ENCODE results near the gene GRPEL1. TPM values are rescaled to one million over a fixed set of nuclear protein-coding genes. Genes with fewer than 3 reads are reported as not detected.

Gene GRPEL1
- total RNA-seq, 1 experiment from 2014 or later = 47.3 TPM

GRCh38 chr4:7016512-7016911, 51.4 kb downstream of the GRPEL1 start:
- TF ChIP-seq, protein P1, sequence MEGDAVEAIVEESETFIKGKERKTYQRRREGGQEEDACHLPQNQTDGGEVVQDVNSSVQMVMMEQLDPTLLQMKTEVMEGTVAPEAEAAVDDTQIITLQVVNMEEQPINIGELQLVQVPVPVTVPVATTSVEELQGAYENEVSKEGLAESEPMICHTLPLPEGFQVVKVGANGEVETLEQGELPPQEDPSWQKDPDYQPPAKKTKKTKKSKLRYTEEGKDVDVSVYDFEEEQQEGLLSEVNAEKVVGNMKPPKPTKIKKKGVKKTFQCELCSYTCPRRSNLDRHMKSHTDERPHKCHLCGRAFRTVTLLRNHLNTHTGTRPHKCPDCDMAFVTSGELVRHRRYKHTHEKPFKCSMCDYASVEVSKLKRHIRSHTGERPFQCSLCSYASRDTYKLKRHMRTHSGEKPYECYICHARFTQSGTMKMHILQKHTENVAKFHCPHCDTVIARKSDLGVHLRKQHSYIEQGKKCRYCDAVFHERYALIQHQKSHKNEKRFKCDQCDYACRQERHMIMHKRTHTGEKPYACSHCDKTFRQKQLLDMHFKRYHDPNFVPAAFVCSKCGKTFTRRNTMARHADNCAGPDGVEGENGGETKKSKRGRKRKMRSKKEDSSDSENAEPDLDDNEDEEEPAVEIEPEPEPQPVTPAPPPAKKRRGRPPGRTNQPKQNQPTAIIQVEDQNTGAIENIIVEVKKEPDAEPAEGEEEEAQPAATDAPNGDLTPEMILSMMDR (IDR thresholded peaks at IDR 0.05; ENCODE audit: insufficient read depth in 1 of 2, low read depth in 1 of 2, low read length in 1 of 2, severe bottlenecking in 1 of 2, unreplicated experiment in 1 of 2) = no peak
- BruUV-seq (replicated peaks) = no TSS peak
- no peaks in the 10 kb centered on the region for H3K9me3 Mint-ChIP-seq (ENCODE audit: unreplicated experiment)
- intact Hi-C loops (cut with micrococcal nuclease; ENCODE audit: unreplicated experiment) = no loop called here
- Histone ChIP-seq H3K36me3 (ENCODE audit: control insufficient read depth, insufficient read depth, low read length) (peaks cover 2% of the 10 kb centered on the region; the same call in 1 of the 2 replicates), H3K9me3 (no peaks in the 10 kb centered on the region), H3K4me3 (ENCODE audit: low read depth, low read length) (no peak overlapping the region), H3K27me3 (replicated peaks; ENCODE audit: control insufficient read depth, insufficient read depth, low read length) (no peaks in the 10 kb centered on the region), H3K4me1 (peaks cover 9% of the 10 kb centered on the region)
- no peak overlapping the region for H3K27ac Mint-ChIP-seq (ENCODE audit: unreplicated experiment)
- H3K4me3 Mint-ChIP-seq (ENCODE audit: unreplicated experiment) = no peak overlapping the region
- ChIA-PET CTCF (interaction anchor here (1.0 kb wide), 1 partner anchor 9 kb away, joined by 3 read pairs; no protein-coding TSS in a partner anchor), POLR2A (interaction anchor here (0.9 kb wide), 1 partner anchor 29 kb away, joined by 3 read pairs; no protein-coding TSS in a partner anchor)
- H3K36me3 Mint-ChIP-seq (ENCODE audit: insufficient read depth, unreplicated experiment) = peaks cover 86% of the 10 kb centered on the region
- no peak for DNase-seq
- H3K27me3 Mint-ChIP-seq (ENCODE audit: insufficient read depth, unreplicated experiment) = no peaks in the 10 kb centered on the region
- peaks cover 20% of the 10 kb centered on the region for H3K4me1 Mint-ChIP-seq (ENCODE audit: low read depth, unreplicated experiment)

DNA sequence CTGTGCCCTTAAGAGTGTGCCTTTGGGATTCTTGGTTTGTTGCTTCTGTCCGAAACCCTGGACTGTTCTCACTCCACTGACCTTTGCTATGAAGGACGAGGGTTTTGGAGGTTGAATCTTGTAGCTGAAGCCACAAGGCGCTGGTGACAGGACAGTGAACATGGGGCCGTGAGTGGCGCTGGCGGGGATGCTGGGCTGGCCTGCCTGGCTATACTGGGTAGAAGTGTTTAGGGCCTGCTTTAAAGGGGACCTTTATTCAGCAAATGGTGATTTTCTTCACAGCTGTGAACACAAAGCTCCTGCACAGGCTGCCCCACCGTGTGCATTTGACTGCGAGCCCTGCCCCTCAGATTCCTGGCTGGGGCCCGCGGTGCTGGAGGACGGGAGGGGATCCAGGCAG, 51.8 kb downstream of the GRPEL1 start:
- TF ChIP-seq, protein P1 (IDR thresholded peaks at IDR 0.05; ENCODE audit: insufficient read depth in 1 of 2, low read depth in 1 of 2, low read length in 1 of 2, severe bottlenecking in 1 of 2, unreplicated experiment in 1 of 2) = no peak
- no TSS peak for BruUV-seq (replicated peaks)
- H3K27me3 Mint-ChIP-seq (ENCODE audit: insufficient read depth, unreplicated experiment) = no peaks in the 10 kb centered on the region
- peaks cover 17% of the 10 kb centered on the region for H3K4me1 Mint-ChIP-seq (ENCODE audit: low read depth, unreplicated experiment)
- no peaks in the 10 kb centered on the region for H3K9me3 ChIP-seq
- POLR2A ChIA-PET = interaction anchor here (0.9 kb wide), 1 partner anchor 29 kb away, joined by 3 read pairs; no protein-coding TSS in a partner anchor
- no peaks in the 10 kb centered on the region for H3K27me3 ChIP-seq (replicated peaks; ENCODE audit: control insufficient read depth, insufficient read depth, low read length)
- no peak for DNase-seq
- peaks cover 6% of the 10 kb centered on the region for H3K4me1 ChIP-seq
- CTCF ChIA-PET = interaction anchor here (1.0 kb wide), 1 partner anchor 9 kb away, joined by 3 read pairs; no protein-coding TSS in a partner anchor
- H3K4me3 ChIP-seq (ENCODE audit: low read depth, low read length) = no peak overlapping the region
- no peaks in the 10 kb centered on the region for H3K9me3 Mint-ChIP-seq (ENCODE audit: unreplicated experiment)
- intact Hi-C loops (cut with micrococcal nuclease; ENCODE audit: unreplicated experiment) = no loop called here
- no peak overlapping the region for H3K4me3 Mint-ChIP-seq (ENCODE audit: unreplicated experiment)
- H3K27ac Mint-ChIP-seq (ENCODE audit: unreplicated experiment) = no peak overlapping the region
- H3K36me3 ChIP-seq (ENCODE audit: control insufficient read depth, insufficient read depth, low read length) = peaks cover 4% of the 10 kb centered on the region; the same call in 1 of the 2 replicates
- H3K36me3 Mint-ChIP-seq (ENCODE audit: insufficient read depth, unreplicated experiment) = peaks cover 89% of the 10 kb centered on the region

GRCh38 chr4:7015383-7016035, 52.4 kb downstream of the GRPEL1 start:
- H3K36me3 ChIP-seq (ENCODE audit: control insufficient read depth, insufficient read depth, low read length) = peaks cover 4% of the 10 kb centered on the region; the same call in 1 of the 2 replicates
- DNase-seq = no peak
- intact Hi-C loops (cut with micrococcal nuclease; ENCODE audit: unreplicated experiment) = no loop called here
- Mint-ChIP-seq H3K36me3 (ENCODE audit: insufficient read depth, unreplicated experiment) (peaks cover 89% of the 10 kb centered on the region), H3K27ac (ENCODE audit: unreplicated experiment) (peak overlapping the region; percentile 46), H3K9me3 (ENCODE audit: unreplicated experiment) (no peaks in the 10 kb centered on the region), H3K4me1 (ENCODE audit: low read depth, unreplicated experiment) (peaks cover 11% of the 10 kb centered on the region), H3K27me3 (ENCODE audit: insufficient read depth, unreplicated experiment) (no peaks in the 10 kb centered on the region), H3K4me3 (ENCODE audit: unreplicated experiment) (no peak overlapping the region)
- TF ChIP-seq, protein P1 (IDR thresholded peaks at IDR 0.05; ENCODE audit: insufficient read depth in 1 of 2, low read depth in 1 of 2, low read length in 1 of 2, severe bottlenecking in 1 of 2, unreplicated experiment in 1 of 2) = no peak
- peaks cover under 1% of the 10 kb centered on the region; the same call in 1 of the 2 replicates for H3K4me1 ChIP-seq
- no peaks in the 10 kb centered on the region for H3K9me3 ChIP-seq
- no peaks in the 10 kb centered on the region for H3K27me3 ChIP-seq (replicated peaks; ENCODE audit: control insufficient read depth, insufficient read depth, low read length)
- ChIA-PET POLR2A (interaction anchor here (0.9 kb wide), 1 partner anchor 28 kb away, joined by 3 read pairs; no protein-coding TSS in a partner anchor), CTCF (interaction anchor here (1.0 kb wide), 1 partner anchor 8 kb away, joined by 3 read pairs; no protein-coding TSS in a partner anchor)
- BruUV-seq (replicated peaks) = no TSS peak
- H3K4me3 ChIP-seq (ENCODE audit: low read depth, low read length) = no peak overlapping the region

All from Caco-2 (cell line).